PFSK-1 (cell line): Measurements from ENCODE around the gene SLC22A23.

Source experiments
- FOXP2 ChIP-seq: optimal IDR thresholded peaks from 2 replicates; pipeline ENCODE3; 2011; ENCODE audit warnings: borderline replicate concordance, control low read depth, inconsistent platforms; ENCODE audit not compliant: insufficient read depth; ENCODE audit errors: extremely low read length, extremely low read depth
- POLR2AphosphoS5 ChIP-seq: IDR thresholded peaks from 2 replicates; pipeline ENCODE4 v1.6.1; 2012; ENCODE audit warnings: low read depth, mild to moderate bottlenecking, control low read depth, low read length, moderate library complexity
- SIN3A ChIP-seq: IDR thresholded peaks from 2 replicates; pipeline ENCODE4 v1.6.1; 2012; ENCODE audit warnings: mild to moderate bottlenecking, low read length, moderate library complexity, borderline replicate concordance; ENCODE audit not compliant: insufficient read depth
- TAF1 ChIP-seq: IDR thresholded peaks from 2 replicates; pipeline ENCODE4 v1.6.1; 2012; ENCODE audit warnings: low read length, control low read depth, borderline replicate concordance; ENCODE audit not compliant: insufficient read depth
- TF ChIP-seq, protein P1 (sequence below), 2 experiments: IDR thresholded peaks; 2 replicates each; pipeline versions ENCODE4 v1.6.1 to v1.8.0; 2011 to 2012; ENCODE audit warnings: low read depth in 2 of 2, low read length in 2 of 2, control low read depth in 1 of 2, inconsistent platforms in 1 of 2, mild to moderate bottlenecking in 1 of 2, moderate library complexity in 1 of 2; ENCODE audit not compliant: insufficient read depth in 1 of 2

SLC22A23 gene

DNA sequence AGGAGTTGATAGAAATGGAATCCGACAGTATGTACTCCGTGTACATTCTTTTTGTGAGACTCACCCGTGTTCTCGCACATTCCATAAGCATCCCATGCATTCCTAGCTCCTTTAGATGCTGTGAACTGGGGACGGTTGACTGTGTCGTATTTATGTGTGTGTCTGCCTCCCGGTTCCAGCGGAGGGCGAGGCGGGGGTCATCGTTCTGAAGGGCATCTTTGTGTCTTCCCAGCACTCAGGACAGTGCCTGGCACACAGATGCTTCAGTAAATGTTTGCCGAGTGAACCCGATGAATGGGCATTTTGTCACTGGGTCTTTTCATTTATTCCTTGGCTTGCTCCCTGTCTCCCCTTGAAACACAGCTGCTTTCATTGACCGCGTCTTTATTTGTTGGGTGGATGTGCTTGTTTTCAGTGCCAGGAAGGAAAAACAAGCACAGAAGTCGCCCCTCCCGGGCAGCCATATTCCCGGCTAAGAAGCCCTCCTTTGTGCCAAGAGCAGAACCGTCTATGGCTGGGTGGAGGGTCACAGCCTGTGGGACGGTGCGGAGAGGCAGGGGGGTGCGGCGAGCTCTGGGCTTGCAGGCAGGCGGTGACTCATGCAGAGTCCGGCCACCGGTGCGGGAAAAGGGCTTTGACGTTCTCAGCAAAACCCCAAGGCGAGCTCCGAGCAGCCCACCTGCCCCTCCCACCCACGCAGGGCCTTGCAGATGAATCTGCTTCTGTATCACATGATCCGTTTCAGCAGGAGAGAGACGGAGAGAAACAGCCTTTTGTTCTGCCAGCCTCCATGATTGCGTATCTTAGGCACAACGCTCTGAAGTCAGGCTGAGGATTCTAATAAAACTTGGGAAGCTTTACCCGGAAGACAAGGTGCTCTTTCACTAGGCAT lies 209.3 kb downstream of the SLC22A23 start:
- TF ChIP-seq, protein P1, sequence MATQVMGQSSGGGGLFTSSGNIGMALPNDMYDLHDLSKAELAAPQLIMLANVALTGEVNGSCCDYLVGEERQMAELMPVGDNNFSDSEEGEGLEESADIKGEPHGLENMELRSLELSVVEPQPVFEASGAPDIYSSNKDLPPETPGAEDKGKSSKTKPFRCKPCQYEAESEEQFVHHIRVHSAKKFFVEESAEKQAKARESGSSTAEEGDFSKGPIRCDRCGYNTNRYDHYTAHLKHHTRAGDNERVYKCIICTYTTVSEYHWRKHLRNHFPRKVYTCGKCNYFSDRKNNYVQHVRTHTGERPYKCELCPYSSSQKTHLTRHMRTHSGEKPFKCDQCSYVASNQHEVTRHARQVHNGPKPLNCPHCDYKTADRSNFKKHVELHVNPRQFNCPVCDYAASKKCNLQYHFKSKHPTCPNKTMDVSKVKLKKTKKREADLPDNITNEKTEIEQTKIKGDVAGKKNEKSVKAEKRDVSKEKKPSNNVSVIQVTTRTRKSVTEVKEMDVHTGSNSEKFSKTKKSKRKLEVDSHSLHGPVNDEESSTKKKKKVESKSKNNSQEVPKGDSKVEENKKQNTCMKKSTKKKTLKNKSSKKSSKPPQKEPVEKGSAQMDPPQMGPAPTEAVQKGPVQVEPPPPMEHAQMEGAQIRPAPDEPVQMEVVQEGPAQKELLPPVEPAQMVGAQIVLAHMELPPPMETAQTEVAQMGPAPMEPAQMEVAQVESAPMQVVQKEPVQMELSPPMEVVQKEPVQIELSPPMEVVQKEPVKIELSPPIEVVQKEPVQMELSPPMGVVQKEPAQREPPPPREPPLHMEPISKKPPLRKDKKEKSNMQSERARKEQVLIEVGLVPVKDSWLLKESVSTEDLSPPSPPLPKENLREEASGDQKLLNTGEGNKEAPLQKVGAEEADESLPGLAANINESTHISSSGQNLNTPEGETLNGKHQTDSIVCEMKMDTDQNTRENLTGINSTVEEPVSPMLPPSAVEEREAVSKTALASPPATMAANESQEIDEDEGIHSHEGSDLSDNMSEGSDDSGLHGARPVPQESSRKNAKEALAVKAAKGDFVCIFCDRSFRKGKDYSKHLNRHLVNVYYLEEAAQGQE (IDR thresholded peaks at IDR 0.05; ENCODE audit: insufficient read depth in 1 of 2, low read depth in 2 of 2, low read length in 2 of 2) = no peak
- TF ChIP-seq SIN3A (no peak), FOXP2 (no peak), TAF1 (no peak), POLR2AphosphoS5 (no peak)

DNA sequence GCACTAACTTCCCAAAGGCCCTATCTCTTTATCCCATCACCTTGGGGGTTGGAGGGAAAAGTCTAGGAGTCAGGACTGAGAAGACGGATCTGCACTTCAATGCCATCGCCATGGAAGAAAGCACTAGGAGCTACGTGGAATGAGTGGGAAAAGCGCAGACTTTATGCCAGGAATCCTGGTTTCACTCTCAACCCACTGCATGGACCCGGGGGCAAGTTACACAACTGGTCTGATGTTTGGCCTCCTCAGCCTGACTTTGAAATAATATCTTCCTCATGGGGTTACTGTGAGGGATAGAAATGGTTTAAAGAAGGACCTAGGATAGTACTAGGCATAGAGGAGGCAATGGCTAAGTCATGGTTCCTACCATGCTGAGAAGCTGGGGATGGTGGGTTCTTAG lies 211.6 kb downstream of the SLC22A23 start:
- TF ChIP-seq SIN3A (no peak), TAF1 (no peak), POLR2AphosphoS5 (no peak), FOXP2 (no peak)
- TF ChIP-seq, protein P1 (IDR thresholded peaks at IDR 0.05; ENCODE audit: insufficient read depth in 1 of 2, low read depth in 2 of 2, low read length in 2 of 2) = no peak

DNA sequence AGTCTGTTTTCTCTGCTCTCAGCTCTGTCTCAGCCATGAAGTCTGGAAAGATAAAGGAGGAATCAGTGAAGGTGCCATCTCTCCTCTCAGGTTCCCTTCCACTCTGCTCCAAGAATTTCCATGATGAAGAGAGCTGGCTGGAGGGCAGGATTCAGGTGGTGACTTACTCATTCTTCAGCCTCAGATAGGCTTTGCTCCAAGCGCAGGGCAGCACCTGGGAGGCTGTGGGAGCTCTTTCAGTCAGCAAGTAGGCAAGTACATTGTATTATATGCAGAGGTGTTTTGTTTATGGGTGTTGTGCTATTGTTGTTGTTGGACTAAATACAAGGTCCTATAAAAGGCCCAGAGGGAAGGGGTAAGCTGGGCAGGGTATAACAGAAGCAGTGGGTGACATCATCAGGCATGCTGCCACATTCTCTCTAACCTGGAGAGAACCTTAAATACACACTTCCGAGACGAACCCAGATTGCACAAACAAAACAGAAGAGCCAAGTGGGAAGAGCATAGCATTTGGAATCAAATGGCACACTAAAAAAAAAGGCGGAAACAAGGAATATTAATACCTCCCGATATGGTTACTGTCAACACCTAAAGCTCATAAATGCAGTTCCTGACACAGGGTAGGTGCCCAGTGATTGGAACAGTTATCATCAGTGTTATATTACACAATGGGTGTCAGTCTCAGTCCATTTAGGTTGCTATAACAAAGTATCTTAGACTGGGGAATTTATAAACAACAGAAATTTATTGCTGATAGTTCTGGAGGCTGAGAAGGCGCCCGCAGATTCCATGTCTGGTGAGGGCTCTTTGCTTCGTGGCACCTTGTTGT lies 212.6 kb downstream of the SLC22A23 start:
- no peak for TF ChIP-seq POLR2AphosphoS5
- TF ChIP-seq, protein P1 (IDR thresholded peaks at IDR 0.05; ENCODE audit: insufficient read depth in 1 of 2, low read depth in 2 of 2, low read length in 2 of 2) = no peak
- no peak for TF ChIP-seq FOXP2
- TF ChIP-seq TAF1 = no peak
- TF ChIP-seq SIN3A = no peak

DNA sequence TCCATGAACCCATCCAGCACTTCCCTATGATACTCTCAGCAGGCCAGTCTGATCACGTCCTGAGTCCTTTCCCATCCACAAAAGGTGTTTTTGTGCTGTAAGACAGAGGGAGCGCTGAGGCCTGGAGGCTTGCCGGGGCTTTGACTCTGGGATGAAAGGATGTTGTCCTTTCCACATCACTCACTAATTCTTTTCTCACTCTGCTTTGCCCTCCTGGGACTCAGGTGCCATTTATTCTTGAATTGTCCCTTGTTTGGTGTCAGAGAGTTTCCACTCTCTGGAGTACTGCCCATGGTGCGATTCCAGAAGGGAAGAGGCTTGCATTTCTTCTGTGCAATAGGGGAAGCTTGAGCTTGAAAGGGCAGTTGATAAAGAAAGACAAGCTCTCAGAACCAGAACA lies 214.1 kb downstream of the SLC22A23 start:
- no peak for TF ChIP-seq FOXP2
- TF ChIP-seq, protein P1 (IDR thresholded peaks at IDR 0.05; ENCODE audit: insufficient read depth in 1 of 2, low read depth in 2 of 2, low read length in 2 of 2) = no peak
- no peak for TF ChIP-seq POLR2AphosphoS5
- TF ChIP-seq TAF1 = no peak
- TF ChIP-seq SIN3A = no peak
